K562 (cell line): ENCODE measurements around the gene LEO1. TPM values are rescaled to one million over a fixed set of nuclear protein-coding genes. Genes with fewer than 3 reads are reported as not detected.

ENCODE experiments used
- ATAC-seq: fragments of 200-7000 bp; cut with Tn5 transposase; 3 replicates; pipeline ENCODE4 v1.9.1; 2020; ENCODE audit warnings: moderate library complexity
- BruUV-seq: library from RNA; stranded (reverse); fragments of 400-500 nt; replicated peaks from 2 replicates; lab custom pipeline; 2021; lab: Mats Ljungman, UMichigan
- CTCF ChIA-PET: fragments of 300-600 bp; formaldehyde crosslinking; extraction: SDS; loops from one replicate; lab custom pipeline; 2021; ENCODE audit warnings: low intra/inter-chr PET ratio; lab: Yijun Ruan, JAX
- POLR2A ChIA-PET: fragments of 300-600, 350-650 bp; sonication (Branson Sonifier 250); formaldehyde crosslinking; extraction: SDS; loops from one replicate; lab custom pipeline; 2021; ENCODE audit warnings: antibody characterized with exemption, inconsistent platforms; lab: Yijun Ruan, JAX
- DNase-seq, 4 experiments: peaks; one replicate each; pipeline versions ENCODE4 v3.0.0 to v3.0.0-alpha.2; 2011 to 2018; ENCODE audit warnings: low spot score in 3 of 4, mixed read lengths in 3 of 4; ENCODE audit errors: extremely low read depth in 1 of 4
- FAIRE-seq: peaks from 2 replicates; lab custom pipeline; 2011; peaks lifted over from hg19 to GRCh38; lab: Jason Lieb, UNC
- H2AFZ ChIP-seq: 2 replicates; pipeline ENCODE4 v1.6.0; 2011; ENCODE audit warnings: low read depth, low read length, control low read depth, inconsistent platforms
- H3K27ac ChIP-seq: fragments of 200-600 bp; 3 replicates; pipeline ENCODE4 v1.8.0; 2011; ENCODE audit warnings: low read depth, mild to moderate bottlenecking, control low read depth, inconsistent platforms, low read length, moderate library complexity, mixed read lengths; ENCODE audit errors: extremely low read depth
- H3K27me3 ChIP-seq, 2 experiments: fragments of 300-600 bp in 1 of 2; 2 replicates in 1 of 2; 3 replicates in 1 of 2; pipeline versions ENCODE4 v1.6.0 to v1.8.0; 2011; ENCODE audit warnings: inconsistent platforms in 2 of 2, low read length in 2 of 2, mild to moderate bottlenecking in 1 of 2, mixed read lengths in 1 of 2, moderate library complexity in 1 of 2; ENCODE audit not compliant: control insufficient read depth in 2 of 2, insufficient read depth in 2 of 2
- H3K36me3 ChIP-seq: fragments of 300-600 bp; 3 replicates; pipeline ENCODE4 v1.8.0; 2011; ENCODE audit warnings: mild to moderate bottlenecking, low read length, inconsistent platforms; ENCODE audit not compliant: control insufficient read depth, insufficient read depth
- H3K4me1 ChIP-seq, 2 experiments: fragments of 200-600 bp in 1 of 2; replicated peaks in 1 of 2; 2 replicates in 1 of 2; 3 replicates in 1 of 2; pipeline versions ENCODE4 v1.5.1 to v1.8.0; 2011; ENCODE audit warnings: inconsistent platforms in 2 of 2, low read length in 2 of 2, mild to moderate bottlenecking in 1 of 2, mixed read lengths in 1 of 2, moderate library complexity in 1 of 2; ENCODE audit not compliant: control insufficient read depth in 2 of 2, insufficient read depth in 2 of 2
- H3K4me2 ChIP-seq: 2 replicates; pipeline ENCODE4 v1.6.1; 2011; ENCODE audit warnings: low read length, control low read depth, inconsistent platforms, mixed read lengths; ENCODE audit not compliant: insufficient read depth
- H3K4me3 ChIP-seq: fragments of 200-600 bp; sonication (generic), shearing (Covaris generic); 2 replicates; pipeline ENCODE4 v1.5.1; 2016; ENCODE audit warnings: control low read depth, inconsistent platforms
- H3K79me2 ChIP-seq: fragments of 200-600 bp; 3 replicates; pipeline ENCODE4 v1.8.0; 2011; ENCODE audit warnings: low read length, inconsistent platforms; ENCODE audit not compliant: control insufficient read depth, insufficient read depth
- H3K9ac ChIP-seq, 2 experiments: 2 replicates each; pipeline versions ENCODE4 v1.6.0 to v1.6.1; 2011; ENCODE audit warnings: low read depth in 2 of 2, low read length in 2 of 2, control low read depth in 1 of 2, inconsistent platforms in 1 of 2, mild to moderate bottlenecking in 1 of 2, mixed read lengths in 1 of 2; ENCODE audit not compliant: insufficient read depth in 1 of 2
- H3K9me1 ChIP-seq: one replicate; pipeline ENCODE4 v1.6.0; 2011; ENCODE audit warnings: inconsistent platforms, mild to moderate bottlenecking, low read length, moderate library complexity; ENCODE audit not compliant: control insufficient read depth, insufficient read depth
- H3K9me3 ChIP-seq: replicated peaks from 2 replicates; pipeline ENCODE4 v1.5.1; 2011; ENCODE audit warnings: low read depth, low read length, inconsistent platforms; ENCODE audit not compliant: control insufficient read depth, insufficient read depth
- H4K20me1 ChIP-seq: replicated peaks from 2 replicates; pipeline ENCODE4 v1.6.1; 2011; ENCODE audit warnings: low read length, inconsistent platforms, mixed read lengths; ENCODE audit not compliant: control insufficient read depth, insufficient read depth
- CHD4 ChIP-seq: fragments of 200-600 bp; sonication (generic); IDR thresholded peaks from 3 replicates; pipeline ENCODE4 v1.6.1; 2012; ENCODE audit warnings: low read depth, mild to moderate bottlenecking, mixed read lengths, low read length, inconsistent platforms; ENCODE audit not compliant: insufficient read depth, insufficient replicate concordance, poor library complexity, severe bottlenecking
- FOXK2 ChIP-seq, 2 experiments: fragments of 450-650 bp; IDR thresholded peaks in 1 of 2; conservative IDR thresholded peaks in 1 of 2; 2 replicates each; pipeline ENCODE4 v1.6.1; 2016; ENCODE audit warnings: low read depth in 2 of 2, mild to moderate bottlenecking in 1 of 2
- KDM5B ChIP-seq: fragments of 200-600 bp; sonication (generic); IDR thresholded peaks from 2 replicates; pipeline ENCODE4 v1.6.1; 2012; ENCODE audit warnings: low read depth, mild to moderate bottlenecking, moderate library complexity, low read length, control low read depth, inconsistent platforms; ENCODE audit not compliant: insufficient replicate concordance
- MCM3 ChIP-seq: fragments of 450-650 bp; IDR thresholded peaks from 2 replicates; pipeline ENCODE4 v1.6.1; 2016
- NUFIP1 ChIP-seq: fragments of 450-650 bp; IDR thresholded peaks from 2 replicates; pipeline ENCODE4 v1.6.1; 2018; ENCODE audit not compliant: partially characterized antibody
- PHF20 ChIP-seq: fragments of 450-650 bp; IDR thresholded peaks from 2 replicates; pipeline ENCODE4 v1.6.1; 2018; ENCODE audit not compliant: partially characterized antibody
- POU5F1 ChIP-seq: fragments of 150-350 bp; IDR thresholded peaks from 2 replicates; pipeline ENCODE4 v1.6.1; 2014; ENCODE audit warnings: borderline replicate concordance, low read length, low read depth, mild to moderate bottlenecking; ENCODE audit not compliant: partially characterized antibody
- SMAD3 ChIP-seq: fragments of 450-650 bp; formaldehyde crosslinking; conservative IDR thresholded peaks from 2 replicates; pipeline ENCODE4 v1.4.0; 2020; ENCODE audit warnings: mild to moderate bottlenecking
- STAT5A ChIP-seq: IDR thresholded peaks from 2 replicates; pipeline ENCODE4 v1.6.1; 2012; ENCODE audit warnings: low read length, inconsistent platforms, borderline replicate concordance
- THAP12 ChIP-seq: fragments of 250-450 bp; sonication (Bioruptor Pico); IDR thresholded peaks from 2 replicates; pipeline ENCODE4 v1.9.0; 2021; ENCODE audit warnings: mild to moderate bottlenecking, inconsistent platforms
- ZNF140 ChIP-seq: fragments of 250-450 bp; sonication (Bioruptor Pico); IDR thresholded peaks from 2 replicates; pipeline ENCODE4 v1.8.0; 2021; ENCODE audit warnings: moderate library complexity, mild to moderate bottlenecking, inconsistent platforms
- ZNF280A ChIP-seq: fragments of 450-650 bp; IDR thresholded peaks from 2 replicates; pipeline ENCODE4 v1.6.1; 2018; ENCODE audit warnings: mild to moderate bottlenecking, low read depth; ENCODE audit not compliant: partially characterized antibody
- ZNF668 ChIP-seq: fragments of 250-450 bp; sonication (Bioruptor Pico); IDR thresholded peaks from 2 replicates; pipeline ENCODE4 v1.8.0; 2022; ENCODE audit warnings: mild to moderate bottlenecking, inconsistent platforms
- WGBS: fragments of 100-300 bp; shearing (Covaris generic); methylation state at CpG from one replicate; pipeline ENCODE4 v1.1.6; 2016; ENCODE audit warnings: low coverage, mixed read lengths; ENCODE audit not compliant: insufficient coverage; ENCODE audit errors: missing lambda C conversion rate; 5-methylcytosine and 5-hydroxymethylcytosine counted together
- in situ Hi-C: fragments of 300-500 bp; cut with MboI; formaldehyde crosslinking; loops from 4 replicates; pipeline ENCODE4 v1.15.0; 2018; ENCODE audit warnings: inconsistent platforms, mixed read lengths
- intact Hi-C: fragments of 100-400 bp; cut with micrococcal nuclease; formaldehyde crosslinking; loops from 2 replicates; pipeline ENCODE4 v1.14.2; 2022
- polyA plus RNA-seq, 8 experiments: library from polyadenylated mRNA; depleted of rRNA in 4 of 8; stranded (reverse) in 5 of 8; unstranded in 3 of 8; fragments of >200 nt; fragmentation: Nextera tagmentation in 2 of 8; fragmentation: Illumina TruSeq in 1 of 8; extraction: Ambion mirVana in 2 of 8; extraction: Trizol in 1 of 8; gene quantifications; 2 replicates each; pipeline versions ENCODE4 v1.2.1 to v1.2.3, GENCODE V29; 2011 to 2014; ENCODE audit warnings: inconsistent platforms in 1 of 8, missing spikeins in 1 of 8
- total RNA-seq, 7 experiments: library from RNA; depleted of rRNA in 6 of 7; stranded (reverse); fragments of >200 nt in 6 of 7; fragmentation: Illumina TruSeq in 2 of 7; extraction: Trizol in 2 of 7; gene quantifications; 2 replicates each; pipeline versions ENCODE4 v1.2.1 to v1.2.3, GENCODE V29; 2011 to 2021; ENCODE audit warnings: low replicate concordance in 1 of 7
- TF ChIP-seq, protein P1 (sequence below): fragments of 450-650 bp; IDR thresholded peaks from 2 replicates; pipeline ENCODE4 v1.7.1; 2018; ENCODE audit warnings: mild to moderate bottlenecking, low read depth; ENCODE audit not compliant: partially characterized antibody
- TF ChIP-seq, protein P2 (sequence below): fragments of 450-650 bp; formaldehyde crosslinking; IDR thresholded peaks from 2 replicates; pipeline ENCODE4 v1.4.0; 2020; ENCODE audit warnings: mild to moderate bottlenecking

LEO1 gene
- total and polyA plus RNA-seq, 9 of the 15 experiments (the other 6 are each of a cell fraction or from before 2014, with no cell fraction given): 8.4 to 48.3 (median 37.9) TPM

- H3K4me2 ChIP-seq: no peak overlapping the region
- no TSS peak for BruUV-seq
- POLR2A ChIA-PET: interaction anchor here (0.8 to 2.8 kb wide), 2 partner anchors 10 to 13 kb away, joined by 4 to 9 read pairs; partner anchors contain the start of gene MAPK6
- no peaks in the 10 kb centered on the region for H3K9me1 ChIP-seq
- TF ChIP-seq CHD4: no peak
- no peak for TF ChIP-seq THAP12
- TF ChIP-seq SMAD3 (CRISPR knock-in tag): no peak
- no peak for TF ChIP-seq POU5F1
- TF ChIP-seq PHF20: no peak
- no peak for TF ChIP-seq NUFIP1
- TF ChIP-seq ZNF140 (CRISPR knock-in tag): no peak
- TF ChIP-seq ZNF668 (CRISPR knock-in tag): no peak
- TF ChIP-seq ZNF280A: no peak
- no peak for TF ChIP-seq FOXK2 (conservative IDR thresholded peaks at IDR 0.05 in 1 of 2, IDR thresholded peaks at IDR 0.05 in 1 of 2; ENCODE audit: low read depth in 2 of 2)
- no peak for TF ChIP-seq STAT5A
- TF ChIP-seq, protein P1, sequence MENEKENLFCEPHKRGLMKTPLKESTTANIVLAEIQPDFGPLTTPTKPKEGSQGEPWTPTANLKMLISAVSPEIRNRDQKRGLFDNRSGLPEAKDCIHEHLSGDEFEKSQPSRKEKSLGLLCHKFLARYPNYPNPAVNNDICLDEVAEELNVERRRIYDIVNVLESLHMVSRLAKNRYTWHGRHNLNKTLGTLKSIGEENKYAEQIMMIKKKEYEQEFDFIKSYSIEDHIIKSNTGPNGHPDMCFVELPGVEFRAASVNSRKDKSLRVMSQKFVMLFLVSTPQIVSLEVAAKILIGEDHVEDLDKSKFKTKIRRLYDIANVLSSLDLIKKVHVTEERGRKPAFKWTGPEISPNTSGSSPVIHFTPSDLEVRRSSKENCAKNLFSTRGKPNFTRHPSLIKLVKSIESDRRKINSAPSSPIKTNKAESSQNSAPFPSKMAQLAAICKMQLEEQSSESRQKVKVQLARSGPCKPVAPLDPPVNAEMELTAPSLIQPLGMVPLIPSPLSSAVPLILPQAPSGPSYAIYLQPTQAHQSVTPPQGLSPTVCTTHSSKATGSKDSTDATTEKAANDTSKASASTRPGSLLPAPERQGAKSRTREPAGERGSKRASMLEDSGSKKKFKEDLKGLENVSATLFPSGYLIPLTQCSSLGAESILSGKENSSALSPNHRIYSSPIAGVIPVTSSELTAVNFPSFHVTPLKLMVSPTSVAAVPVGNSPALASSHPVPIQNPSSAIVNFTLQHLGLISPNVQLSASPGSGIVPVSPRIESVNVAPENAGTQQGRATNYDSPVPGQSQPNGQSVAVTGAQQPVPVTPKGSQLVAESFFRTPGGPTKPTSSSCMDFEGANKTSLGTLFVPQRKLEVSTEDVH: no peak
- TF ChIP-seq, protein P2, sequence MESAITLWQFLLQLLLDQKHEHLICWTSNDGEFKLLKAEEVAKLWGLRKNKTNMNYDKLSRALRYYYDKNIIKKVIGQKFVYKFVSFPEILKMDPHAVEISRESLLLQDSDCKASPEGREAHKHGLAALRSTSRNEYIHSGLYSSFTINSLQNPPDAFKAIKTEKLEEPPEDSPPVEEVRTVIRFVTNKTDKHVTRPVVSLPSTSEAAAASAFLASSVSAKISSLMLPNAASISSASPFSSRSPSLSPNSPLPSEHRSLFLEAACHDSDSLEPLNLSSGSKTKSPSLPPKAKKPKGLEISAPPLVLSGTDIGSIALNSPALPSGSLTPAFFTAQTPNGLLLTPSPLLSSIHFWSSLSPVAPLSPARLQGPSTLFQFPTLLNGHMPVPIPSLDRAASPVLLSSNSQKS (CRISPR knock-in tag): no peak
- no peak for TF ChIP-seq MCM3
- TF ChIP-seq KDM5B: no peak
- TF ChIP-seq, all 486 proteins: peak for 0
- no peak overlapping the region for H3K27ac ChIP-seq
- in situ Hi-C loops (no loop called here), intact Hi-C loops (no loop called here)
- no peak overlapping the region for H3K9ac ChIP-seq
- CTCF ChIA-PET: no interaction called here
- ATAC-seq (no peak), FAIRE-seq (no peak), DNase-seq (no peak)
- H3K27me3 ChIP-seq: no peaks in the 10 kb centered on the region
- H3K36me3 ChIP-seq: no peaks in the 10 kb centered on the region
- H2AFZ ChIP-seq: no peak overlapping the region
- no peaks in the 10 kb centered on the region for H4K20me1 ChIP-seq
- H3K4me1 ChIP-seq: peaks cover 10 to 37% of the 10 kb centered on the region in 2 experiments; a peak in 4 of 5 replicates
- 84% methylated on average over 6 of the region's 6 CpGs for WGBS
- H3K79me2 ChIP-seq: no peaks in the 10 kb centered on the region
- H3K9me3 ChIP-seq: no peaks in the 10 kb centered on the region
- no peak overlapping the region for H3K4me3 ChIP-seq
These were observed 33.2 kb upstream of the LEO1 start for GRCh38 chr15:52004806-52005205.
